Prostate gland (tissue), 2 donors: ENCODE data around the gene AZIN2.

ENCODE experiments used
- CTCF ChIP-seq, 4 experiments: fragments of 200-600 bp in 2 of 4; fragments of 450-650 bp in 2 of 4; sonication (generic) in 2 of 4; IDR thresholded peaks; 1 replicate in 3 of 4; 2 replicates in 1 of 4; pipeline ENCODE4 v1.5.1; 2016 to 2019; ENCODE audit warnings: antibody characterized with exemption in 4 of 4, mild to moderate bottlenecking in 2 of 4, moderate library complexity in 2 of 4
- POLR2A ChIP-seq: fragments of 450-650 bp; IDR thresholded peaks from one replicate; pipeline ENCODE4 v1.6.1; 2016; ENCODE audit warnings: antibody characterized with exemption, mild to moderate bottlenecking
- POLR2AphosphoS5 ChIP-seq: sonication (generic); formaldehyde crosslinking; IDR thresholded peaks from one replicate; pipeline ENCODE4 v1.6.1; 2017; ENCODE audit warnings: antibody characterized with exemption

- TF ChIP-seq CTCF (IDR thresholded peaks at IDR 0.05) (peak; percentile 31 to 69 (median 64)), POLR2A (no peak), POLR2AphosphoS5 (no peak)
These were observed 5.5 kb downstream of the AZIN2 start for GRCh38 chr1:33086384-33086850.
